WI38 (cell line): ENCODE results near the gene KRTAP4-3.
"Not testable (repeated sequence)": the region's sequence is repeated elsewhere in the genome, so short reads cannot be mapped to it uniquely, and the experiment has no call there.

Experiments
- H3K4me3 ChIP-seq: 2 replicates; pipeline ENCODE4 v1.5.1; 2011; ENCODE audit warnings: low read depth, mild to moderate bottlenecking, control low read depth, low read length
- TF ChIP-seq, protein P1 (sequence below): IDR thresholded peaks from 2 replicates; pipeline ENCODE4 v1.5.1; 2012; ENCODE audit warnings: low read depth, mild to moderate bottlenecking, control low read depth, low read length

The KRTAP4-3 gene

GRCh38 chr17:41171886-41172285 is 3.9 kb upstream of the KRTAP4-3 start:
- H3K4me3 ChIP-seq, result no peak overlapping the region
- TF ChIP-seq, protein P1, sequence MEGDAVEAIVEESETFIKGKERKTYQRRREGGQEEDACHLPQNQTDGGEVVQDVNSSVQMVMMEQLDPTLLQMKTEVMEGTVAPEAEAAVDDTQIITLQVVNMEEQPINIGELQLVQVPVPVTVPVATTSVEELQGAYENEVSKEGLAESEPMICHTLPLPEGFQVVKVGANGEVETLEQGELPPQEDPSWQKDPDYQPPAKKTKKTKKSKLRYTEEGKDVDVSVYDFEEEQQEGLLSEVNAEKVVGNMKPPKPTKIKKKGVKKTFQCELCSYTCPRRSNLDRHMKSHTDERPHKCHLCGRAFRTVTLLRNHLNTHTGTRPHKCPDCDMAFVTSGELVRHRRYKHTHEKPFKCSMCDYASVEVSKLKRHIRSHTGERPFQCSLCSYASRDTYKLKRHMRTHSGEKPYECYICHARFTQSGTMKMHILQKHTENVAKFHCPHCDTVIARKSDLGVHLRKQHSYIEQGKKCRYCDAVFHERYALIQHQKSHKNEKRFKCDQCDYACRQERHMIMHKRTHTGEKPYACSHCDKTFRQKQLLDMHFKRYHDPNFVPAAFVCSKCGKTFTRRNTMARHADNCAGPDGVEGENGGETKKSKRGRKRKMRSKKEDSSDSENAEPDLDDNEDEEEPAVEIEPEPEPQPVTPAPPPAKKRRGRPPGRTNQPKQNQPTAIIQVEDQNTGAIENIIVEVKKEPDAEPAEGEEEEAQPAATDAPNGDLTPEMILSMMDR, result no peak

GRCh38 chr17:41167561-41167960 is 460 bp downstream of the KRTAP4-3 start:
- TF ChIP-seq, protein P1, result no peak
- no peak overlapping the region for H3K4me3 ChIP-seq

DNA sequence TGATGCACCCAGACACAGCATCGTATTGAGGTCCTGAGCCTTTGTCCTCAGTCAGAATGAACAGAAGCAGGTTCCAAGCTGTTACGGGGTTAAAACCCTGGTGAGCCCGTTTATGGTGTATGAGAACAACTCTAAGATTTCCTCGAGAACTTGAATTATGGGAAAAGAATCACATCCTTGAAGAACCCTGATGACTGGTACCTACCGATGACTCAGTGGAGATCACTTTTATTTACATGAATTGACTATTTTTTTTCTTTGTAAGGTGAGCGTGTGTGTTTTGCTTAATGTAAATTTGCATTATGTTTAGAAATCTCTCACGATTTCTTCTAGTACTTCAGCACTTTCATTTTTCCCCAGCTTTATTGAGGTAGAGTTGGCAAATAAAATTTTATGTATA is 4.2 kb downstream of the KRTAP4-3 start:
- H3K4me3 ChIP-seq, result no peak overlapping the region
- TF ChIP-seq, protein P1, result no peak

DNA sequence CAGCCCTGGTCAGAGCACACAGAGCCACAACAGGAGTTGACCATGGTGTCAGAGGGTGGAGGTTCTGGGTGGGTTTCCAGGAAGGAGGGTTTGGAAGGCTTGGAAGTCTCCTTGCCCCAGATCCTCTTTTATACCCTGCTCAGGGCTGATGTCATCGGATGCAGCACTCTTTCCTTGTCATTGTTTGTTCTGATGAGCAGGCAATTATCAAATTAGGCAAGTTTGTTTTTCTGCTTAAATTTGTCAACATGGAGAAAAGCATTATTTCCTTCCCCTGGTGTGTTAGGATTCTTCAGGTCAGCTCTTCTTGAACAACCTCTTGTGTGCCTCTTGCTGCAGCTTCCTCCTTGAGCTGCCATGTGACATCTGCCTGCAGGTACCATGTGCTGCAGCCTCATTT is 7.4 kb downstream of the KRTAP4-3 start, which contains the start of gene KRTAP4-4:
KRTAP4-4 (minus strand) TSS at position 101 of the 400 bp plus-strand sequence; CDS start at position 44, 57 bp downstream.
- TF ChIP-seq, protein P1, result no peak
- no peak within 1 kb of the TSS for H3K4me3 ChIP-seq

- H3K4me3 ChIP-seq, result not testable (repeated sequence)
Observed at GRCh38 chr17:41160190-41160589, 7.8 kb downstream of the KRTAP4-3 start.

DNA sequence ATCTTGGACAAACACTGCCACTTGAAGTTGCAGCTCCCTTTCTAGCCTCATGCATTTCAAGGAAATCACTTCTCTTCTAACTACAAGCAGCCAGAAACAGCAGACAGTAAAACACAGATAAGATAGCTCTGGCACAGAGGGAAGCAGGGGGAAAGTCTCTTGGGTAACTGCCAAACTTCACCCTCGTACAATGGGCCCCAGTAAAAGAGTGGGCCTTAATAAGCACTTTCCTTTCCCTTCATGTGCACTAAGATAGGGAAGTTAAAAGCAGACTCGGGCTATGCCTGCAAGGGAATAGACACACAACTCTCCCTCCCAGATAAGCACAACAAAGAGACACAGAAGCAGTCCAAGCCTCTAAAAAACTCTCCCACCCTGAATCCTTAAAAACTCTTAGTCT is 14.2 kb downstream of the KRTAP4-3 start:
- TF ChIP-seq, protein P1, result no peak
- no peak overlapping the region for H3K4me3 ChIP-seq

- H3K4me3 ChIP-seq, result no peak overlapping the region
- TF ChIP-seq, protein P1, result no peak
Observed at GRCh38 chr17:41151525-41151924, 16.5 kb downstream of the KRTAP4-3 start.

- H3K4me3 ChIP-seq, result no peak overlapping the region
- TF ChIP-seq, protein P1, result no peak
Observed at GRCh38 chr17:41150026-41150425, 18.0 kb downstream of the KRTAP4-3 start.
